ENCODE measurements around the gene TSPAN8. TPM values are rescaled to one million over a fixed set of nuclear protein-coding genes. Genes with fewer than 3 reads are reported as not detected.

Gene TSPAN8
- not detected for total RNA-seq

DNA sequence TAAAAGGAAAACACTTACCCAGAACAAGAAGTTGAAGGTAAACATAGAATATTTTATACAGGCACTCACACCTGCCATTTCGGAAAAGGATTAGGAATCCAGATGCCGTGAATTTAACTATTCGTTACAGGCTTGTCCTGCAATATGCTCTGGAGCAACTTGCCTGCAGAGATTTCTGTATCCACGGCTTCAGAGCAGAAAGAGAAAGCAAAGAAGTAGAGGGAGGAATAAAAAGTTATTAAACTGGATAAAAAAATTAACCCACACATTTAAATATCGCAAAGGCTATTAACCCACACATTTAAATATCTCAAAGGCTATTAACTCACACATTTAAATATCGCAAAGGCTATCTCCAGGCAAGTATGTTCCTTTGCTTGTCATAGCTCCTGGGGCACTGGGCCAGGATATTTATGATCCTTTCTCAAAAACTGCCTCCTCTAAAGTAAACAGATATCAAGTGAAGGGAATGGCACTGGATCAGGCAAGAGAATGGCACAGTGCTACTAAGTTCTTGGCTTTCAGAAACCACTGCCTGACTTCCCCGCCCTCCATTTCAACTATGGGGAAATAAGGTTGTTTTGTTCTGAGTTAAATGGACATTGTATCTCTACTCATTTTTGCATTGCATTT, at the start of gene TSPAN8:
TSPAN8 (minus strand) TSS at position 399 of the 633 bp plus-strand sequence; CDS start at position 78, 321 bp downstream.
- POLR2A ChIA-PET, result no interaction called here
- CTCF ChIA-PET, result no interaction called here

DNA sequence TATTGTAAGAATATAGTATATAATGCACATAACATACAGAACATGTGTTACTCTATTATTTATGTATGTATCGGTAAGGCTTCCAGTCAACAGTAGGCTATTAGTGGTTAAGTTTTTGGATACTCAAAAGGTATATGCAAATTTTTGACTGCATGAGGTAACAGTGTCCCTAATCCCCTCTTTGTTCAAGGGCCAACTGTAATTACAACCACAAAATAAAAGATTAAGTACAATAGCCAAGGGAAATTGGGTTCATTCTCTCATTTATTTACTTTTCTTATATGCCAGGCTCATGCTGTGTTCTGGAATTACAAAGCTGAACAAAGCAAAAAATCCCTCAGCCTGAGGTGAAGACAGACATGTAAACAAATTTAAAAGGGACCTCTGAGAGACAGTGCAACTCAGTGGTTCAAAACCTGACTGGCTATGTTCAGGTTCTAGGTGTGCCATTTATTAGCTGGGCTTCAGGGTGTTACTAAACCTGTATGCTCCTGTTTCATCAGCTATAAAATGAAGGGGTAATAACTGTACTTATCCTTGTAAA, 43.4 kb upstream of the TSPAN8 start:
- POLR2A ChIA-PET, result no interaction called here
- CTCF ChIA-PET, result no interaction called here

- CTCF ChIA-PET, result no interaction called here
Observed at GRCh38 chr12:71200706-71201105, 42.9 kb upstream of the TSPAN8 start.

GRCh38 chr12:71197460-71197859, 39.7 kb upstream of the TSPAN8 start:
- POLR2A ChIA-PET, result interaction anchor here (0.6 kb wide), 1 partner anchor 733 kb away, joined by 6 read pairs; no protein-coding TSS in a partner anchor

More at GRCh38 chr12:71200706-71201105, 42.9 kb upstream of the TSPAN8 start:
- POLR2A ChIA-PET, result no interaction called here

GRCh38 chr12:71195338-71195896, 37.6 kb upstream of the TSPAN8 start:
- POLR2A ChIA-PET, result no interaction called here
- CTCF ChIA-PET, result no interaction called here

More at GRCh38 chr12:71197460-71197859, 39.7 kb upstream of the TSPAN8 start:
- CTCF ChIA-PET, result no interaction called here

DNA sequence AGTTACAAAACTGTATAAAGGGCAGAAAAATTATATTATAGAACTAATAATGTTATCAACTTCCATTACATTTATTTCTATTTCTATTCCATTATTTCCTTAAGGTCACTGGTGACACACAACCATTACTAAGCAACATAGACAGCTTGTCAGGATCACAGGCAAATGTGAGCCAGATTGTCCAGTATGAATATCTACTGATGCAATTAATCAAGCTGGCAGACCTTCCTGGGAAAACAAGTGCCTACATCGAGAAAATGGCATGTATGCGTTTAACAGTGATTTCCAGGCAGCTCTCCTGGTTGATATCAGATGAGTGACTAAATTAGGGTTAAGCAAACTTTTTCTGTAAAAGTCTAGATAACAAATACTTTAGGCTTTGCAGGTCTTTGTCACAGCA, 36.9 kb upstream of the TSPAN8 start:
- CTCF ChIA-PET, result no interaction called here

GRCh38 chr12:71193041-71193440, 35.2 kb upstream of the TSPAN8 start:
- POLR2A ChIA-PET, result no interaction called here
- CTCF ChIA-PET, result no interaction called here

More for the DNA sequence above, 36.9 kb upstream of the TSPAN8 start:
- POLR2A ChIA-PET, result no interaction called here

GRCh38 chr12:71191509-71192196, 33.9 kb upstream of the TSPAN8 start:
- ChIA-PET CTCF (no interaction called here), POLR2A (no interaction called here)

GRCh38 chr12:71190822-71191221, 33.0 kb upstream of the TSPAN8 start:
- CTCF ChIA-PET, result no interaction called here
- POLR2A ChIA-PET, result no interaction called here

DNA sequence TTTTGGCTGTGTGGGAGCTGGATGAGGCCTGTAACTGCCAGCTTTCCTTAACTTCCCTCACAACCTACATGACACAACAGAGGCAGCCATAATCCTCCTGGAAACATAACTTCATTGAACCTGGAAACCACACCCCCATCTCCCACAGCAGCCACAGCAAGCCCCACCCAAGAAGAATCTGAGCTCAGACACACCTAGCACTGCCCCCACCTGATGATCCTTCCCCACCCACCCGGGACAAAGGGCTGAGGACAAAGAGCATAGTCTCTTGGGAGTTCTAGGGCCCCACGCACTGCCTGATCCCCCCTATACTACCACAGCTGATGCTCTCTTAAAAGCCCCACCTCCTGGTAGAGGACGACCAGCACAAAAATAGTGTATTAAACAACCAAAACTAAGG, 29.6 kb upstream of the TSPAN8 start:
- POLR2A ChIA-PET, result no interaction called here
- CTCF ChIA-PET, result no interaction called here

GRCh38 chr12:71186571-71187288, 28.9 kb upstream of the TSPAN8 start:
- CTCF ChIA-PET, result no interaction called here
- POLR2A ChIA-PET, result no interaction called here

DNA sequence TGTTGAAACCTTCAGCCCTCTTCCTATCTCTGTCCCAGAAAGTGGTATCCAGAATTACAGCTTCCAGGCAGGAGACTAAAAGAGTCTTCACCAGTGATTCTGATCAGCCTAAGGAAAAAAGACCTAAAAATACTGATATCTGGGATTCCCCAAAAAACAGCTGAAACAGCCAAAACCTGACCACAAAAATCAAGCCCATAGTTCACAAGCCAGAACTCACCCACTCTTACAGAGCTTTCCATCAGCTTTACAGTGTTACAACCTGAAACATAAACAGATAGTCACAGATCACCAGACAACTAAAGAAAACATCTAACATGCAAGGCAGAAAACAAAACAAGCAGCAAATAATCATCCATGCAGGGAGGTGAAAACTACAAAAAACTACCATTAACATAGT, 26.0 kb upstream of the TSPAN8 start:
- CTCF ChIA-PET, result no interaction called here
- POLR2A ChIA-PET, result no interaction called here

DNA sequence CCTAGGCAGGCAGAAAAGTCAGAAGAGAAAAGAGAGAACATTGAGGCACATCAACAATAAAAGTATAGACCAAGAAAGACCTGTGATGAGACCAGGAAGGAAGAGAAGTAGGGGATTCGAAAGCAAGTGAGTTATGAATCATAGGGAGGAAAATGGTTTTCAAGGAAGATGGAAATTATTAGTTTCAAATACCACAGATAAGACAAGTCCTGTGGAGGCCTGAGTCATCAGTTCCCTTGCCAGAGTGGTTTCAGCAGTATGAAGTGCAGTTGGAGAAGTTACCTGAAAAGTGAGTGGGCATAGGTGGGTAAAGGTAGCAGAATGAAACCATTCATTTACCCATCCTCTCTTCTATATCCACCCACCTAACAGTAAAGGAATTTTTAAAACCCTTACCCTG, 25.2 kb upstream of the TSPAN8 start:
- POLR2A ChIA-PET, result no interaction called here
- CTCF ChIA-PET, result no interaction called here

GRCh38 chr12:71178162-71178561, 20.4 kb upstream of the TSPAN8 start:
- POLR2A ChIA-PET, result no interaction called here
- CTCF ChIA-PET, result no interaction called here

GRCh38 chr12:71174825-71175224, 17.0 kb upstream of the TSPAN8 start:
- POLR2A ChIA-PET, result no interaction called here
- CTCF ChIA-PET, result no interaction called here

DNA sequence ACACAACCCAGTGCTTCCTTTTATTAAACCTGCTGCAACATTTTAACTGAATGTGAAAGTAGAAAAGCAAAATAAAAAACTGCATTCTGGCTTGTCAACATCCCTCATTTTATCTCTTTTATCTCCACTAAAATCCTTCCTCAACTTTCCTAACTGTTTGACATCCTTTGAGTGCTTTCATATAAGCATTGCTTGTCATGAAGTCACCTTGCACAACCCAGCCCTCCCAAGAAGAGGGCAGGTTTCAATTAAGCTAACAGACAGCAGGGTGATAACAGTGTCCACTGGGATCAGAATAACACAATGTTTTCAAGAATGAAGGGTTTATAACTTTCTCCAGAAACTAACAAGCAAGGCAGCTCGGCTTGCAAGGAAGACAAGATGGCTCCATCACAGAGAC, 16.3 kb upstream of the TSPAN8 start:
- ChIA-PET POLR2A (no interaction called here), CTCF (no interaction called here)

GRCh38 chr12:71170456-71170855, 12.7 kb upstream of the TSPAN8 start:
- POLR2A ChIA-PET, result no interaction called here
- CTCF ChIA-PET, result no interaction called here

GRCh38 chr12:71169286-71169685, 11.5 kb upstream of the TSPAN8 start:
- ChIA-PET CTCF (interaction anchor here (0.6 kb wide), 1 partner anchor 26 kb away, joined by 3 read pairs; no protein-coding TSS in a partner anchor), POLR2A (no interaction called here)

DNA sequence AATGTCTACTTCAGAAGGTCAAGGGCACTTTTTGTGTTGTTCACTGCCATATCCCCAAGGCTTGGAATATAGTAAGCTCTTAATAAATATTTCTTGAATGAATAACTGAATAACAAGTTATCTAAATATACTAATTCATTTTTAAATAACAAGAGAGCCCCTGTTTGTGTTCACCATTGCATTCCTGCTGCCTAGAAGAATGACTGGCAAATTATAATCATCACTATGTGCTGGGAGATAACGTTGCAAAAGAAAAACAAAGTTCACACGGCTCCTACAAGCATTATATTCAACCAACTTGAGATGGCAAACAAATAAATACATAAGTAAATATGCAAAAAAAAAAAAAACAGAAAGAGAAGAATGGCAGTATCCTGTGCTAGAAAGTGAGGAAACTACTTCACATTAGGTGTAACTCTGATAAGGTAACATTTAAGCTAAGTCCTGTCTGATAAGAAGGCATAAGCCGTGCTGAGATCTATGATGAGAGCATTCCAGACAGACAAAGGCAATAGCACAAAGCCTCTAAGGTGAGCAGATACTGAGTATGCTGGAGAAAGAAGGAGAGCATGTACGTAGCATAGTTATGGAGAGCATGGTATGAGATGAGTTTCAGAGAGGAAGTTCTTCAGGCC, 9.2 kb upstream of the TSPAN8 start:
- POLR2A ChIA-PET, result no interaction called here
- CTCF ChIA-PET, result no interaction called here

GRCh38 chr12:71166280-71166679, 8.5 kb upstream of the TSPAN8 start:
- ChIA-PET CTCF (no interaction called here), POLR2A (no interaction called here)
